ENCODE measurements around the gene POLR3C.

DNA sequence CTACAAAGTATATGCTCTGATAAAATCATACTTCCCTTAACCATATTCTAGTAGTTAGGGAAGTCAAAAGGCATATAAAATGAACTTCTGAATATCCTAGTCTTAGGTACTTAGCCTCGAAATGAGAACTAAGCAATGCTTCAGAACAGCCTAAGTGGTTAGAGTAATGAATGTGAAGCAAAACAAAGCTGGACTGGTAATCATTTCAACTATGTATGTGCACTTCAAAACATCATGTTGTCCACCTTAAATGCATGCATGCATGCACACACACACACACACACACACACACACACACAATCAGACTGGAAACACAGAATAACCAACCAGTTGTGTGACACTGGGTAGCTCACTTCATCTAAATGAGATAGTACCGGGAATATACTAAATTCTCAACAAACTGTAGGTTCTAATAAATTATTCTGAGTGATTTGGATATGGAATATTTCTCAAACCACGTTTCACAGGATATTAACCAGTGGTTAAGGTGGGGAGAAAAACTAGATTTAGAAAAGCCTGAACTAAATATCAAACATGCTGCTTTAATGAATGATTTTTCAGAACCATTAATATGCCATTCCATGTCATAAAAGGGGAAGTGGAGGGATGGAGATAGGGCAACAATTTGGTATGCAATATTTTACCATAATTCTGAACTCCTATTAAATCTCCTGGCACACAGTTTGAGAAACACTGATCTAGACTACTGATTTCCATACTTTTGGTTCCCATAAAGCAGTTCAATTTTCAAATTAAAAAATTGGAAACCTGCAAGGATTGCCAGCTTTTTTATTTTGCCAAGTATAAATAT is 19.6 kb upstream of the POLR3C start:
- TF ChIP-seq POLR2A (IDR thresholded peaks at IDR 0.05; ENCODE audit: low read length) (no peak), GATA1 (IDR thresholded peaks at IDR 0.05; ENCODE audit: low read depth, low read length) (no peak)

Measured in erythroblast (primary cell).